ENCODE results near the gene RIC3.
A peak's percentile ranks its signal among the peaks of the same experiment; 100 is the strongest.

RIC3 gene

GRCh38 chr11:8081591-8082250, 87.1 kb downstream of the RIC3 start:
- peak overlapping the region; percentile 50 for H3K4me3 ChIP-seq (ENCODE audit: low read length)
- H2BK120ac ChIP-seq (ENCODE audit: low read depth, low read length) = no peak overlapping the region
- no peak overlapping the region for H2BK5ac ChIP-seq (ENCODE audit: low read length)
- no peak overlapping the region for H3K27ac ChIP-seq (ENCODE audit: low read depth, low read length)
- H4K5ac ChIP-seq (ENCODE audit: low read length) = no peak overlapping the region
- H3K27me3 ChIP-seq (ENCODE audit: insufficient read depth, low read length, poor library complexity) = no peaks in the 10 kb centered on the region
- H3K56ac ChIP-seq (ENCODE audit: low read length) = peak overlapping the region; percentile 84
- no peak overlapping the region for H3K23ac ChIP-seq (ENCODE audit: low read length)
- H3K79me2 ChIP-seq (ENCODE audit: control insufficient read depth, insufficient read depth, low read length) = no peaks in the 10 kb centered on the region
- peaks cover 13% of the 10 kb centered on the region for H3K79me1 ChIP-seq (ENCODE audit: low read length)
- peaks cover 5% of the 10 kb centered on the region for H3K4me1 ChIP-seq (ENCODE audit: control insufficient read depth, low read depth, low read length)
- no peak for DNase-seq
- WGBS (ENCODE audit: extremely low coverage, insufficient coverage, low lambda C conversion rate) = no CpG with 5 or more reads among the region's 24 CpGs
- H2AK5ac ChIP-seq (ENCODE audit: low read length) = no peak overlapping the region
- no peak overlapping the region for H2BK15ac ChIP-seq (replicated peaks; ENCODE audit: low read depth)
- no peaks in the 10 kb centered on the region for H3K36me3 ChIP-seq (ENCODE audit: control insufficient read depth, insufficient read depth, low read length)
- H4K8ac ChIP-seq (ENCODE audit: low read depth, low read length) = no peak overlapping the region
- peak overlapping the region; percentile 41 for H3K18ac ChIP-seq (ENCODE audit: low read length)
- peak overlapping the region; percentile 60 for H3K4me2 ChIP-seq (ENCODE audit: low read length)
- no peak overlapping the region for H3K4ac ChIP-seq (ENCODE audit: low read depth, low read length)
- peak overlapping the region; percentile 72 for H3K9ac ChIP-seq (ENCODE audit: low read length)

- H2BK120ac ChIP-seq (ENCODE audit: low read depth, low read length) = no peak within 1 kb of the TSS
- peak within 1 kb of the TSS; percentile 84 for H3K56ac ChIP-seq (ENCODE audit: low read length)
- peak within 1 kb of the TSS; percentile 50 for H3K4me3 ChIP-seq (ENCODE audit: low read length)
- H3K4me1 ChIP-seq (ENCODE audit: control insufficient read depth, low read depth, low read length) = peaks cover 5% of the 10 kb centered on the region
- no peak within 1 kb of the TSS for H3K4ac ChIP-seq (ENCODE audit: low read depth, low read length)
- H3K27ac ChIP-seq (ENCODE audit: low read depth, low read length) = no peak within 1 kb of the TSS
- no peak within 1 kb of the TSS for H4K5ac ChIP-seq (ENCODE audit: low read length)
- no peak within 1 kb of the TSS for H2AK5ac ChIP-seq (ENCODE audit: low read length)
- peaks cover 13% of the 10 kb centered on the region for H3K79me1 ChIP-seq (ENCODE audit: low read length)
- no peak within 1 kb of the TSS for H4K8ac ChIP-seq (ENCODE audit: low read depth, low read length)
- no peaks in the 10 kb centered on the region for H3K27me3 ChIP-seq (ENCODE audit: insufficient read depth, low read length, poor library complexity)
- peak within 1 kb of the TSS; percentile 72 for H3K9ac ChIP-seq (ENCODE audit: low read length)
- H3K23ac ChIP-seq (ENCODE audit: low read length) = no peak within 1 kb of the TSS
- WGBS (ENCODE audit: extremely low coverage, insufficient coverage, low lambda C conversion rate) = no CpG with 5 or more reads among the region's 104 CpGs
- no peaks in the 10 kb centered on the region for H3K36me3 ChIP-seq (ENCODE audit: control insufficient read depth, insufficient read depth, low read length)
- H2BK5ac ChIP-seq (ENCODE audit: low read length) = no peak within 1 kb of the TSS
- H2BK15ac ChIP-seq (replicated peaks; ENCODE audit: low read depth) = no peak within 1 kb of the TSS
- H3K18ac ChIP-seq (ENCODE audit: low read length) = peak within 1 kb of the TSS; percentile 41
- peak; percentile 58 for DNase-seq
- H3K4me2 ChIP-seq (ENCODE audit: low read length) = peak within 1 kb of the TSS; percentile 60
- no peaks in the 10 kb centered on the region for H3K79me2 ChIP-seq (ENCODE audit: control insufficient read depth, insufficient read depth, low read length)
Observed at GRCh38 chr11:8080674-8081590, 87.9 kb downstream of the RIC3 start, which contains the start of gene TUB. Gene TUB (plus strand): TSS chr11:8081211. CDS start chr11:8081511, 300 bp downstream.

- Histone ChIP-seq H3K23ac (ENCODE audit: low read length) (no peak overlapping the region), H3K4me3 (ENCODE audit: low read length) (no peak overlapping the region), H3K27me3 (ENCODE audit: insufficient read depth, low read length, poor library complexity) (no peaks in the 10 kb centered on the region), H3K79me2 (ENCODE audit: control insufficient read depth, insufficient read depth, low read length) (no peaks in the 10 kb centered on the region), H3K18ac (ENCODE audit: low read length) (no peak overlapping the region), H2BK120ac (ENCODE audit: low read depth, low read length) (no peak overlapping the region), H3K4me1 (ENCODE audit: control insufficient read depth, low read depth, low read length) (peaks cover 5% of the 10 kb centered on the region), H4K8ac (ENCODE audit: low read depth, low read length) (no peak overlapping the region), H4K5ac (ENCODE audit: low read length) (no peak overlapping the region), H3K79me1 (ENCODE audit: low read length) (peaks cover 8% of the 10 kb centered on the region), H3K56ac (ENCODE audit: low read length) (peak overlapping the region; percentile 77), H2AK5ac (ENCODE audit: low read length) (no peak overlapping the region), H3K9ac (ENCODE audit: low read length) (peak overlapping the region; percentile 52), H3K27ac (ENCODE audit: low read depth, low read length) (no peak overlapping the region), H3K36me3 (ENCODE audit: control insufficient read depth, insufficient read depth, low read length) (no peaks in the 10 kb centered on the region), H3K4ac (ENCODE audit: low read depth, low read length) (no peak overlapping the region), H2BK5ac (ENCODE audit: low read length) (no peak overlapping the region), H3K4me2 (ENCODE audit: low read length) (peak overlapping the region; percentile 60), H2BK15ac (replicated peaks; ENCODE audit: low read depth) (no peak overlapping the region)
- DNase-seq = no peak
- no CpG with 5 or more reads among the region's 24 CpGs for WGBS (ENCODE audit: extremely low coverage, insufficient coverage, low lambda C conversion rate)
Observed at GRCh38 chr11:8080069-8080670, 88.7 kb downstream of the RIC3 start.

GRCh38 chr11:8079111-8079675, 89.6 kb downstream of the RIC3 start:
- Histone ChIP-seq H3K18ac (ENCODE audit: low read length) (no peak overlapping the region), H4K5ac (ENCODE audit: low read length) (no peak overlapping the region), H3K79me2 (ENCODE audit: control insufficient read depth, insufficient read depth, low read length) (no peaks in the 10 kb centered on the region), H3K23ac (ENCODE audit: low read length) (no peak overlapping the region), H3K4me1 (ENCODE audit: control insufficient read depth, low read depth, low read length) (peaks cover 5% of the 10 kb centered on the region), H2AK5ac (ENCODE audit: low read length) (no peak overlapping the region), H4K8ac (ENCODE audit: low read depth, low read length) (no peak overlapping the region), H3K27me3 (ENCODE audit: insufficient read depth, low read length, poor library complexity) (no peaks in the 10 kb centered on the region), H3K4ac (ENCODE audit: low read depth, low read length) (no peak overlapping the region), H2BK15ac (replicated peaks; ENCODE audit: low read depth) (no peak overlapping the region), H3K56ac (ENCODE audit: low read length) (no peak overlapping the region), H3K4me2 (ENCODE audit: low read length) (no peak overlapping the region), H3K79me1 (ENCODE audit: low read length) (peaks cover 6% of the 10 kb centered on the region), H3K9ac (ENCODE audit: low read length) (no peak overlapping the region), H2BK5ac (ENCODE audit: low read length) (no peak overlapping the region), H3K27ac (ENCODE audit: low read depth, low read length) (no peak overlapping the region), H3K36me3 (ENCODE audit: control insufficient read depth, insufficient read depth, low read length) (no peaks in the 10 kb centered on the region), H3K4me3 (ENCODE audit: low read length) (no peak overlapping the region), H2BK120ac (ENCODE audit: low read depth, low read length) (no peak overlapping the region)
- WGBS (ENCODE audit: extremely low coverage, insufficient coverage, low lambda C conversion rate) = no CpG with 5 or more reads among the region's 4 CpGs
- DNase-seq = no peak

GRCh38 chr11:8075119-8075726, 93.6 kb downstream of the RIC3 start:
- no peak overlapping the region for H3K4me3 ChIP-seq (ENCODE audit: low read length)
- no peaks in the 10 kb centered on the region for H3K36me3 ChIP-seq (ENCODE audit: control insufficient read depth, insufficient read depth, low read length)
- no peak overlapping the region for H2BK120ac ChIP-seq (ENCODE audit: low read depth, low read length)
- H3K23ac ChIP-seq (ENCODE audit: low read length) = no peak overlapping the region
- no peak overlapping the region for H3K56ac ChIP-seq (ENCODE audit: low read length)
- H4K5ac ChIP-seq (ENCODE audit: low read length) = no peak overlapping the region
- H2BK5ac ChIP-seq (ENCODE audit: low read length) = no peak overlapping the region
- H3K27me3 ChIP-seq (ENCODE audit: insufficient read depth, low read length, poor library complexity) = no peaks in the 10 kb centered on the region
- H3K27ac ChIP-seq (ENCODE audit: low read depth, low read length) = no peak overlapping the region
- no peak for DNase-seq
- H2AK5ac ChIP-seq (ENCODE audit: low read length) = no peak overlapping the region
- H2BK15ac ChIP-seq (replicated peaks; ENCODE audit: low read depth) = no peak overlapping the region
- H3K79me2 ChIP-seq (ENCODE audit: control insufficient read depth, insufficient read depth, low read length) = no peaks in the 10 kb centered on the region
- no peak overlapping the region for H3K18ac ChIP-seq (ENCODE audit: low read length)
- H4K8ac ChIP-seq (ENCODE audit: low read depth, low read length) = no peak overlapping the region
- H3K4ac ChIP-seq (ENCODE audit: low read depth, low read length) = no peak overlapping the region
- H3K4me2 ChIP-seq (ENCODE audit: low read length) = no peak overlapping the region
- H3K4me1 ChIP-seq (ENCODE audit: control insufficient read depth, low read depth, low read length) = no peaks in the 10 kb centered on the region
- H3K79me1 ChIP-seq (ENCODE audit: low read length) = no peaks in the 10 kb centered on the region
- H3K9ac ChIP-seq (ENCODE audit: low read length) = no peak overlapping the region
- no CpG with 5 or more reads among the region's 2 CpGs for WGBS (ENCODE audit: extremely low coverage, insufficient coverage, low lambda C conversion rate)

Measured in mesendoderm (in vitro differentiated cells).